Mesothelial cell of epicardium (in vitro differentiated cells): ENCODE data around the gene GNG4. TPM values are rescaled to one million over a fixed set of nuclear protein-coding genes. Genes with fewer than 3 reads are reported as not detected.

Experiments
- DNase-seq, 2 experiments: peaks; one replicate each; pipeline ENCODE4 v3.0.0; 2021; ENCODE audit warnings: low spot score in 2 of 2; ENCODE audit not compliant: unreplicated experiment in 2 of 2
- H3K27ac Mint-ChIP-seq: 2 replicates; pipeline ENCODE4 v1.8.0; 2021; ENCODE audit warnings: mixed read lengths
- H3K27me3 Mint-ChIP-seq: 2 replicates; pipeline ENCODE4 v1.8.0; 2021; ENCODE audit warnings: low read depth, mixed read lengths
- H3K36me3 Mint-ChIP-seq: 2 replicates; pipeline ENCODE4 v1.8.0; 2021; ENCODE audit warnings: mixed read lengths
- H3K4me1 Mint-ChIP-seq: 2 replicates; pipeline ENCODE4 v1.8.0; 2021; ENCODE audit warnings: mixed read lengths
- H3K4me3 Mint-ChIP-seq: 2 replicates; pipeline ENCODE4 v1.8.0; 2021; ENCODE audit warnings: mild to moderate bottlenecking, moderate library complexity, mixed read lengths
- H3K9me3 Mint-ChIP-seq: 2 replicates; pipeline ENCODE4 v1.8.0; 2021; ENCODE audit warnings: mixed read lengths
- CTCF ChIP-seq: fragments of 200-600 bp; sonication (generic); IDR thresholded peaks from one replicate; pipeline ENCODE4 v1.5.0; 2021; ENCODE audit warnings: antibody characterized with exemption; ENCODE audit not compliant: unreplicated experiment
- total RNA-seq: library from RNA; stranded (reverse); gene quantifications from 3 replicates; pipeline ENCODE4 v1.2.1, GENCODE V29; 2021

Gene GNG4
- total RNA-seq, 1 donor from 2014 or later: 2.9 TPM

GRCh38 chr1:235682216-235682615 is 32.6 kb upstream of the GNG4 start:
- Mint-ChIP-seq H3K9me3 (no peaks in the 10 kb centered on the region), H3K27me3 (no peaks in the 10 kb centered on the region), H3K4me1 (peaks cover 7% of the 10 kb centered on the region), H3K4me3 (no peak overlapping the region), H3K27ac (no peak overlapping the region), H3K36me3 (no peaks in the 10 kb centered on the region)
- DNase-seq: no peak
- TF ChIP-seq CTCF: no peak

GRCh38 chr1:235679644-235680043 is 30.1 kb upstream of the GNG4 start:
- H3K4me1 Mint-ChIP-seq: peaks cover 7% of the 10 kb centered on the region
- TF ChIP-seq CTCF: no peak
- peaks cover 19% of the 10 kb centered on the region for H3K36me3 Mint-ChIP-seq
- no peaks in the 10 kb centered on the region for H3K27me3 Mint-ChIP-seq
- DNase-seq: no peak
- H3K4me3 Mint-ChIP-seq: no peak overlapping the region
- peak overlapping the region; percentile 47 for H3K27ac Mint-ChIP-seq
- peaks cover 16% of the 10 kb centered on the region for H3K9me3 Mint-ChIP-seq

GRCh38 chr1:235679005-235679404 is 29.4 kb upstream of the GNG4 start:
- no peak overlapping the region for H3K27ac Mint-ChIP-seq
- no peak for TF ChIP-seq CTCF
- DNase-seq: no peak
- peaks cover 19% of the 10 kb centered on the region for H3K9me3 Mint-ChIP-seq
- peaks cover 7% of the 10 kb centered on the region for H3K4me1 Mint-ChIP-seq
- no peak overlapping the region for H3K4me3 Mint-ChIP-seq
- peaks cover 20% of the 10 kb centered on the region for H3K36me3 Mint-ChIP-seq
- no peaks in the 10 kb centered on the region for H3K27me3 Mint-ChIP-seq

GRCh38 chr1:235675152-235675890 is 25.7 kb upstream of the GNG4 start:
- Mint-ChIP-seq H3K4me3 (no peak overlapping the region), H3K27ac (no peak overlapping the region), H3K4me1 (peaks cover 7% of the 10 kb centered on the region), H3K9me3 (peaks cover 51% of the 10 kb centered on the region), H3K27me3 (no peaks in the 10 kb centered on the region), H3K36me3 (peaks cover 46% of the 10 kb centered on the region)
- TF ChIP-seq CTCF: no peak
- DNase-seq: no peak

- peaks cover 59% of the 10 kb centered on the region for H3K9me3 Mint-ChIP-seq
Observed at GRCh38 chr1:235673981-235674380, 24.4 kb upstream of the GNG4 start.

More at GRCh38 chr1:235673981-235674380, 24.4 kb upstream of the GNG4 start:
- Mint-ChIP-seq H3K4me3 (no peak overlapping the region), H3K4me1 (no peaks in the 10 kb centered on the region), H3K27ac (no peak overlapping the region), H3K27me3 (no peaks in the 10 kb centered on the region), H3K36me3 (peaks cover 53% of the 10 kb centered on the region)
- TF ChIP-seq CTCF: no peak
- no peak for DNase-seq
